H9 (cell line): ENCODE data around the gene RILPL2. TPM values are rescaled to one million over a fixed set of nuclear protein-coding genes. Genes with fewer than 3 reads are reported as not detected.

Experiments used
- DNase-seq: peaks from one replicate; pipeline ENCODE4 v3.0.0-alpha.2; 2017
- H2AFZ ChIP-seq: one replicate; pipeline ENCODE4 v1.6.1; 2013; ENCODE audit warnings: mild to moderate bottlenecking, low read length, control low read depth, moderate library complexity
- H2AK5ac ChIP-seq: 2 replicates; pipeline ENCODE4 v1.6.1; 2013; ENCODE audit warnings: low read length, control low read depth, mixed read lengths; ENCODE audit not compliant: insufficient read length
- H2BK120ac ChIP-seq: one replicate; pipeline ENCODE4 v1.6.1; 2013; ENCODE audit warnings: low read depth, mild to moderate bottlenecking, low read length, control low read depth, inconsistent platforms; ENCODE audit not compliant: poor library complexity, severe bottlenecking
- H2BK12ac ChIP-seq: 2 replicates; pipeline ENCODE4 v1.6.1; 2013; ENCODE audit warnings: low read length, control low read depth, mixed read lengths, low read depth; ENCODE audit not compliant: insufficient read length
- H2BK15ac ChIP-seq: 2 replicates; pipeline ENCODE4 v1.6.1; 2013; ENCODE audit warnings: low read depth, low read length, control low read depth
- H2BK20ac ChIP-seq: one replicate; pipeline ENCODE4 v1.6.1; 2013; ENCODE audit warnings: low read depth, mild to moderate bottlenecking, low read length, control low read depth, inconsistent platforms; ENCODE audit not compliant: poor library complexity, severe bottlenecking
- H2BK5ac ChIP-seq: 2 replicates; pipeline ENCODE4 v1.6.1; 2013; ENCODE audit warnings: low read length, control low read depth, mixed read lengths; ENCODE audit not compliant: insufficient read length
- H3K14ac ChIP-seq: 2 replicates; pipeline ENCODE4 v1.6.1; 2013; ENCODE audit warnings: low read length, control low read depth; ENCODE audit not compliant: insufficient read depth
- H3K18ac ChIP-seq: 2 replicates; pipeline ENCODE4 v1.6.1; 2013; ENCODE audit warnings: low read depth, mild to moderate bottlenecking, mixed read lengths, low read length, control low read depth; ENCODE audit not compliant: insufficient read length
- H3K23ac ChIP-seq: 2 replicates; pipeline ENCODE4 v1.6.1; 2013; ENCODE audit warnings: low read length, control low read depth, mixed read lengths, low read depth; ENCODE audit not compliant: insufficient read length
- H3K23me2 ChIP-seq: 2 replicates; pipeline ENCODE4 v1.6.1; 2013; ENCODE audit warnings: low read depth, mild to moderate bottlenecking, mixed read lengths, low read length, control low read depth; ENCODE audit not compliant: insufficient read length, poor library complexity, severe bottlenecking
- H3K27ac ChIP-seq: 2 replicates; pipeline ENCODE4 v1.5.1; 2013; ENCODE audit warnings: low read length, control low read depth, mixed read lengths, low read depth; ENCODE audit not compliant: insufficient read length
- H3K27me3 ChIP-seq: 2 replicates; pipeline ENCODE4 v1.6.1; 2013; ENCODE audit warnings: low read length, control low read depth, inconsistent platforms; ENCODE audit not compliant: insufficient read depth
- H3K4ac ChIP-seq: 2 replicates; pipeline ENCODE4 v1.6.1; 2013; ENCODE audit warnings: low read depth, mild to moderate bottlenecking, control low read depth, inconsistent platforms, low read length, moderate library complexity
- H3K4me1 ChIP-seq: 2 replicates; pipeline ENCODE4 v1.6.1; 2013; ENCODE audit warnings: low read length, control low read depth, inconsistent platforms; ENCODE audit not compliant: insufficient read depth
- H3K4me2 ChIP-seq: 2 replicates; pipeline ENCODE4 v1.6.1; 2013; ENCODE audit warnings: low read length, control low read depth, mixed read lengths; ENCODE audit not compliant: insufficient read length, insufficient read depth
- H3K56ac ChIP-seq: 2 replicates; pipeline ENCODE4 v1.6.1; 2013; ENCODE audit warnings: low read depth, mild to moderate bottlenecking, mixed read lengths, low read length, control low read depth; ENCODE audit not compliant: insufficient read length
- H3K79me1 ChIP-seq: 2 replicates; pipeline ENCODE4 v1.6.1; 2013; ENCODE audit warnings: low read depth, mild to moderate bottlenecking, moderate library complexity, low read length, control low read depth, inconsistent platforms; ENCODE audit not compliant: insufficient read depth, poor library complexity, severe bottlenecking
- H3K79me2 ChIP-seq: 2 replicates; pipeline ENCODE4 v1.6.1; 2013; ENCODE audit warnings: low read length, control low read depth, inconsistent platforms; ENCODE audit not compliant: insufficient read depth
- H3K9ac ChIP-seq: 2 replicates; pipeline ENCODE4 v1.6.1; 2013; ENCODE audit warnings: low read length, control low read depth, mixed read lengths; ENCODE audit not compliant: insufficient read length; ENCODE audit errors: extremely low read depth
- H3K9me3 ChIP-seq: one replicate; pipeline ENCODE4 v1.6.1; 2013; ENCODE audit warnings: low read depth, low read length, inconsistent platforms; ENCODE audit not compliant: control insufficient read depth
- H3T11ph ChIP-seq: one replicate; pipeline ENCODE4 v1.6.1; 2013; ENCODE audit warnings: mild to moderate bottlenecking, low read length, control low read depth, inconsistent platforms
- H4K20me1 ChIP-seq: one replicate; pipeline ENCODE4 v1.6.1; 2013; ENCODE audit not compliant: control insufficient read depth, insufficient read length, insufficient read depth
- H4K5ac ChIP-seq: 2 replicates; pipeline ENCODE4 v1.6.1; 2013; ENCODE audit warnings: low read depth, mild to moderate bottlenecking, mixed read lengths, low read length, control low read depth; ENCODE audit not compliant: insufficient read length
- H4K8ac ChIP-seq: replicated peaks from 2 replicates; pipeline ENCODE4 v1.6.1; 2013; ENCODE audit warnings: low read length, control low read depth, mixed read lengths, low read depth; ENCODE audit not compliant: insufficient read length
- H4K91ac ChIP-seq: 2 replicates; pipeline ENCODE4 v1.6.1; 2013; ENCODE audit warnings: low read depth, mild to moderate bottlenecking, moderate library complexity, mixed read lengths, low read length, control low read depth; ENCODE audit not compliant: insufficient read length
- H3K27ac Mint-ChIP-seq, 3 experiments: 2 replicates in 2 of 3; 3 replicates in 1 of 3; pipeline ENCODE4 v1.8.0; 2020 to 2021; ENCODE audit warnings: mixed read lengths in 3 of 3, mild to moderate bottlenecking in 1 of 3, moderate library complexity in 1 of 3
- H3K27me3 Mint-ChIP-seq: 2 replicates; pipeline ENCODE4 v1.8.0; 2021; ENCODE audit warnings: low read depth, mild to moderate bottlenecking, moderate library complexity, mixed read lengths
- H3K36me3 Mint-ChIP-seq, 3 experiments: 2 replicates in 2 of 3; 3 replicates in 1 of 3; pipeline ENCODE4 v1.8.0; 2020 to 2021; ENCODE audit warnings: low read depth in 3 of 3, mixed read lengths in 3 of 3; ENCODE audit not compliant: insufficient read depth in 1 of 3
- H3K4me1 Mint-ChIP-seq, 2 experiments: 2 replicates each; pipeline ENCODE4 v1.8.0; 2020; ENCODE audit warnings: mixed read lengths in 2 of 2
- H3K4me3 Mint-ChIP-seq, 2 experiments: 2 replicates in 1 of 2; 3 replicates in 1 of 2; pipeline ENCODE4 v1.8.0; 2020 to 2021; ENCODE audit warnings: mild to moderate bottlenecking in 2 of 2, mixed read lengths in 2 of 2, moderate library complexity in 1 of 2
- H3K9me3 Mint-ChIP-seq, 2 experiments: 2 replicates in 1 of 2; 3 replicates in 1 of 2; pipeline ENCODE4 v1.8.0; 2020; ENCODE audit warnings: mild to moderate bottlenecking in 2 of 2, mixed read lengths in 2 of 2, moderate library complexity in 1 of 2
- WGBS: extraction: QIAGEN DNeasy Blood & Tissue Kit; methylation state at CpG from one replicate; pipeline ENCODE4 v1.1.7; 2013; ENCODE audit warnings: missing lambda C conversion rate, low lambda C conversion rate, mixed read lengths; ENCODE audit not compliant: insufficient read length; ENCODE audit errors: extremely low coverage; 5-methylcytosine and 5-hydroxymethylcytosine counted together
- total RNA-seq: library from RNA; stranded (reverse); gene quantifications from 2 replicates; pipeline ENCODE4 v1.2.1, GENCODE V29; 2021
- TF ChIP-seq, protein P1 (sequence below): fragments of 200-600 bp; sonication (generic); conservative IDR thresholded peaks from 3 replicates; pipeline ENCODE4 v1.8.0; 2021; ENCODE audit warnings: antibody characterized with exemption, mild to moderate bottlenecking

Gene RILPL2
- total RNA-seq, 1 experiment from 2014 or later, result 1.4 TPM

GRCh38 chr12:123395236-123395635, 41.2 kb downstream of the RILPL2 start:
- no CpG with 5 or more reads among the region's 5 CpGs for WGBS
- Mint-ChIP-seq H3K4me3 (no peak overlapping the region), H3K27ac (no peak overlapping the region), H3K4me1 (peaks cover 3% of the 10 kb centered on the region in 2 experiments), H3K36me3 (peaks cover 17 to 75% (median 46%) of the 10 kb centered on the region in 3 experiments), H3K9me3 (no peaks in the 10 kb centered on the region; a peak in 1 of 5 replicates), H3K27me3 (peaks cover 74% of the 10 kb centered on the region)
- H3K56ac ChIP-seq, result no peak overlapping the region
- H3K18ac ChIP-seq, result no peak overlapping the region
- no peak overlapping the region for H4K5ac ChIP-seq
- H2BK120ac ChIP-seq, result no peak overlapping the region
- H3K4ac ChIP-seq, result no peak overlapping the region
- H3T11ph ChIP-seq, result no peak overlapping the region
- no peaks in the 10 kb centered on the region for H3K79me2 ChIP-seq
- no peaks in the 10 kb centered on the region; the same call in 1 of the 2 replicates for H3K27me3 ChIP-seq
- H3K4me1 ChIP-seq, result no peaks in the 10 kb centered on the region
- no peaks in the 10 kb centered on the region for H3K79me1 ChIP-seq
- H3K9ac ChIP-seq, result no peak overlapping the region
- no peak overlapping the region for H3K23ac ChIP-seq
- no peak overlapping the region for H2BK5ac ChIP-seq
- no peaks in the 10 kb centered on the region for H4K20me1 ChIP-seq
- H2AFZ ChIP-seq, result no peak overlapping the region
- H3K23me2 ChIP-seq, result no peaks in the 10 kb centered on the region
- TF ChIP-seq, protein P1, sequence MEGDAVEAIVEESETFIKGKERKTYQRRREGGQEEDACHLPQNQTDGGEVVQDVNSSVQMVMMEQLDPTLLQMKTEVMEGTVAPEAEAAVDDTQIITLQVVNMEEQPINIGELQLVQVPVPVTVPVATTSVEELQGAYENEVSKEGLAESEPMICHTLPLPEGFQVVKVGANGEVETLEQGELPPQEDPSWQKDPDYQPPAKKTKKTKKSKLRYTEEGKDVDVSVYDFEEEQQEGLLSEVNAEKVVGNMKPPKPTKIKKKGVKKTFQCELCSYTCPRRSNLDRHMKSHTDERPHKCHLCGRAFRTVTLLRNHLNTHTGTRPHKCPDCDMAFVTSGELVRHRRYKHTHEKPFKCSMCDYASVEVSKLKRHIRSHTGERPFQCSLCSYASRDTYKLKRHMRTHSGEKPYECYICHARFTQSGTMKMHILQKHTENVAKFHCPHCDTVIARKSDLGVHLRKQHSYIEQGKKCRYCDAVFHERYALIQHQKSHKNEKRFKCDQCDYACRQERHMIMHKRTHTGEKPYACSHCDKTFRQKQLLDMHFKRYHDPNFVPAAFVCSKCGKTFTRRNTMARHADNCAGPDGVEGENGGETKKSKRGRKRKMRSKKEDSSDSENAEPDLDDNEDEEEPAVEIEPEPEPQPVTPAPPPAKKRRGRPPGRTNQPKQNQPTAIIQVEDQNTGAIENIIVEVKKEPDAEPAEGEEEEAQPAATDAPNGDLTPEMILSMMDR, result no peak
- H3K14ac ChIP-seq, result no peak overlapping the region
- no peak for DNase-seq
- H2BK15ac ChIP-seq, result no peak overlapping the region
- no peak overlapping the region for H2BK20ac ChIP-seq
- no peak overlapping the region for H2AK5ac ChIP-seq
- H4K8ac ChIP-seq, result no peak overlapping the region
- H3K4me2 ChIP-seq, result no peak overlapping the region
- no peak overlapping the region for H2BK12ac ChIP-seq
- no peak overlapping the region for H4K91ac ChIP-seq
- H3K9me3 ChIP-seq, result no peaks in the 10 kb centered on the region
- no peak overlapping the region for H3K27ac ChIP-seq
